Fibroblast of pulmonary artery (primary cell): ENCODE measurements around the gene CYP2A13.
"Not testable (repeated sequence)": the region's sequence is repeated elsewhere in the genome, so short reads cannot be mapped to it uniquely, and the experiment has no call there.

ENCODE experiments used
- DNase-seq: peaks from one replicate; pipeline ENCODE4 v3.0.0-alpha.2; 2010; ENCODE audit warnings: low read depth
- H3K4me3 ChIP-seq: replicated peaks from 2 replicates; pipeline ENCODE4 v1.5.1; 2011; ENCODE audit warnings: low read depth, mild to moderate bottlenecking, control low read depth, low read length, moderate library complexity
- CTCF ChIP-seq: IDR thresholded peaks from 2 replicates; pipeline ENCODE4 v1.5.1; 2011; ENCODE audit warnings: mild to moderate bottlenecking, control low read depth, low read length, inconsistent platforms; ENCODE audit errors: missing control alignments

Gene CYP2A13

GRCh38 chr19:41083516-41083915 lies 4.7 kb upstream of the CYP2A13 start:
- DNase-seq = no peak
- H3K4me3 ChIP-seq = no peak overlapping the region
- TF ChIP-seq CTCF = no peak

GRCh38 chr19:41085748-41086415 lies 2.4 kb upstream of the CYP2A13 start:
- no peak for TF ChIP-seq CTCF
- H3K4me3 ChIP-seq = no peak overlapping the region
- no peak for DNase-seq

- TF ChIP-seq CTCF = no peak
- H3K4me3 ChIP-seq = no peak overlapping the region
- DNase-seq = no peak
Measured at GRCh38 chr19:41089959-41090358, 1.7 kb downstream of the CYP2A13 start.

- no peak for TF ChIP-seq CTCF
- DNase-seq = no peak
- H3K4me3 ChIP-seq = no peak overlapping the region
Measured at GRCh38 chr19:41095703-41096102, 7.5 kb downstream of the CYP2A13 start.

- no peak for DNase-seq
- TF ChIP-seq CTCF = no peak
- H3K4me3 ChIP-seq = no peak overlapping the region
Measured at GRCh38 chr19:41096353-41096752, 8.1 kb downstream of the CYP2A13 start.

- DNase-seq = no peak
- no peak for TF ChIP-seq CTCF
- H3K4me3 ChIP-seq = no peak overlapping the region
Measured at GRCh38 chr19:41097302-41097701, 9.1 kb downstream of the CYP2A13 start.

GRCh38 chr19:41098762-41099161 lies 10.5 kb downstream of the CYP2A13 start:
- H3K4me3 ChIP-seq = no peak overlapping the region
- TF ChIP-seq CTCF = no peak
- no peak for DNase-seq

GRCh38 chr19:41102210-41102609 lies 14.0 kb downstream of the CYP2A13 start:
- not testable (repeated sequence) for H3K4me3 ChIP-seq, DNase-seq
